Progenitor cell of endocrine pancreas (in vitro differentiated cells): ENCODE measurements around the gene KANSL3. TPM values are rescaled to one million over a fixed set of nuclear protein-coding genes. Genes with fewer than 3 reads are reported as not detected.

Source experiments
- DNase-seq: peaks from one replicate; pipeline ENCODE4 v3.0.0; 2021; ENCODE audit warnings: low spot score; ENCODE audit not compliant: unreplicated experiment
- H3K27ac Mint-ChIP-seq: 2 replicates; pipeline ENCODE4 v1.8.0; 2021; ENCODE audit warnings: mild to moderate bottlenecking, moderate library complexity, mixed read lengths
- H3K27me3 Mint-ChIP-seq: 2 replicates; pipeline ENCODE4 v1.8.0; 2021; ENCODE audit warnings: mixed read lengths
- H3K36me3 Mint-ChIP-seq: 2 replicates; pipeline ENCODE4 v1.8.0; 2022; ENCODE audit warnings: mixed read lengths; ENCODE audit not compliant: insufficient read depth
- H3K4me1 Mint-ChIP-seq: 2 replicates; pipeline ENCODE4 v1.8.0; 2021; ENCODE audit warnings: low read depth, mixed read lengths
- H3K4me3 Mint-ChIP-seq: 2 replicates; pipeline ENCODE4 v1.8.0; 2021; ENCODE audit warnings: low read depth, mild to moderate bottlenecking, moderate library complexity, mixed read lengths
- H3K9me3 Mint-ChIP-seq: 2 replicates; pipeline ENCODE4 v1.8.0; 2021; ENCODE audit warnings: low read depth, mixed read lengths
- CTCF ChIP-seq: fragments of 200-600 bp; sonication (generic); IDR thresholded peaks from one replicate; pipeline ENCODE4 v1.5.0; 2021; ENCODE audit warnings: antibody characterized with exemption, mild to moderate bottlenecking; ENCODE audit not compliant: unreplicated experiment
- total RNA-seq: library from RNA; stranded (reverse); gene quantifications from 2 replicates; pipeline ENCODE4 v1.2.1, GENCODE V29; 2021

Gene KANSL3
- total RNA-seq, 1 donor from 2014 or later: 57.7 TPM

GRCh38 chr2:96601382-96602292 lies 36.5 kb downstream of the KANSL3 start:
- Mint-ChIP-seq H3K9me3 (no peaks in the 10 kb centered on the region), H3K27ac (peak overlapping the region; percentile 76), H3K27me3 (no peaks in the 10 kb centered on the region), H3K36me3 (peaks cover 32% of the 10 kb centered on the region), H3K4me1 (peaks cover 7% of the 10 kb centered on the region), H3K4me3 (no peak overlapping the region)
- DNase-seq: no peak
- TF ChIP-seq CTCF: no peak

- Mint-ChIP-seq H3K4me1 (peaks cover 7% of the 10 kb centered on the region), H3K9me3 (no peaks in the 10 kb centered on the region), H3K4me3 (no peak overlapping the region), H3K27ac (no peak overlapping the region), H3K27me3 (no peaks in the 10 kb centered on the region), H3K36me3 (peaks cover 30% of the 10 kb centered on the region)
- TF ChIP-seq CTCF: no peak
- DNase-seq: no peak
These were observed 38.2 kb downstream of the KANSL3 start for GRCh38 chr2:96599941-96600340.

- no peak overlapping the region for H3K27ac Mint-ChIP-seq
- no peak for TF ChIP-seq CTCF
- peaks cover 45% of the 10 kb centered on the region for H3K36me3 Mint-ChIP-seq
These were observed 41.5 kb downstream of the KANSL3 start for GRCh38 chr2:96596596-96596995.

GRCh38 chr2:96594691-96595152 lies 43.4 kb downstream of the KANSL3 start:
- no peaks in the 10 kb centered on the region for H3K4me1 Mint-ChIP-seq
- H3K4me3 Mint-ChIP-seq: no peak overlapping the region
- peaks cover 37% of the 10 kb centered on the region for H3K36me3 Mint-ChIP-seq
- no peaks in the 10 kb centered on the region for H3K9me3 Mint-ChIP-seq
- no peaks in the 10 kb centered on the region for H3K27me3 Mint-ChIP-seq
- no peak overlapping the region for H3K27ac Mint-ChIP-seq
- no peak for DNase-seq
- TF ChIP-seq CTCF: no peak

More at GRCh38 chr2:96596596-96596995, 41.5 kb downstream of the KANSL3 start:
- Mint-ChIP-seq H3K4me3 (no peak overlapping the region), H3K4me1 (peaks cover 2% of the 10 kb centered on the region), H3K9me3 (no peaks in the 10 kb centered on the region), H3K27me3 (no peaks in the 10 kb centered on the region)
- no peak for DNase-seq

GRCh38 chr2:96594282-96594681 lies 43.8 kb downstream of the KANSL3 start:
- no peak for TF ChIP-seq CTCF
- Mint-ChIP-seq H3K27me3 (no peaks in the 10 kb centered on the region), H3K4me3 (no peak overlapping the region), H3K27ac (no peak overlapping the region), H3K36me3 (peaks cover 41% of the 10 kb centered on the region), H3K4me1 (no peaks in the 10 kb centered on the region), H3K9me3 (no peaks in the 10 kb centered on the region)
- DNase-seq: no peak
